ENCODE measurements around the gene CAMK1D. TPM values are rescaled to one million over a fixed set of nuclear protein-coding genes. Genes with fewer than 3 reads are reported as not detected.

CAMK1D gene
- total RNA-seq, 2 experiments from 2014 or later: 28.8 to 35.3 TPM

DNA sequence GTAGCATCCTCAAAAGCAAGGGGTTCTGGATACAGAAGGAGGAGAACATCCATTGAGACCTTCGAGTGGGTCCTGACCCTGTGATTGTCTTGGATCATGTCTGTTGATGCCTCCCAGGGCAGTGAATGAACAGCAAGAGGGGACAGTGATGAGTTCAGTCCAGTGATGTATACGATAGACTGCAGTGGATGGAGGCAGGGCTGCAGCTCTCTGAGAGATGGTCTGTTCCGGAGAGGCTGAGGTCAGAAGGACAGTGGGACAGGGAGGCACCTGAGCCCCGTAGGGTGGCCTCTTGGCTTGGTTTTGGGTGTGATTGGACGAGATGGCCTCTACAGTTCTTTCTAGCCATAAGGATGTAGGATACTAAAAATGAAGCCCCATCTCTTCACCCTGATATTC lies 280.4 kb downstream of the CAMK1D start:
- H3K27me3 ChIP-seq (ENCODE audit: control insufficient read depth in 1 of 2, insufficient read depth in 2 of 2, low read length in 2 of 2): no peaks in the 10 kb centered on the region
- intact Hi-C loops (cut with DNase I, micrococcal nuclease): no loop called here
- H3K27ac ChIP-seq (ENCODE audit: low read depth in 1 of 2, low read length in 2 of 2): no peak overlapping the region
- Mint-ChIP-seq H3K36me3 (ENCODE audit: low read depth) (no peaks in the 10 kb centered on the region), H3K27me3 (no peaks in the 10 kb centered on the region), H3K4me1 (ENCODE audit: low read depth) (peaks cover 47% of the 10 kb centered on the region), H3K4me3 (no peak overlapping the region), H3K9me3 (no peaks in the 10 kb centered on the region), H3K27ac (peak overlapping the region; percentile 21)
- no peak overlapping the region for H3K4me3 ChIP-seq (ENCODE audit: low read length)
- no peaks in the 10 kb centered on the region for H3K9me3 ChIP-seq (ENCODE audit: control insufficient read depth in 1 of 2, insufficient read depth in 1 of 2, low read length in 2 of 2)
- peaks cover 8% of the 10 kb centered on the region for H3K4me1 ChIP-seq (ENCODE audit: insufficient read depth, low read length)
- TF ChIP-seq, protein P1, sequence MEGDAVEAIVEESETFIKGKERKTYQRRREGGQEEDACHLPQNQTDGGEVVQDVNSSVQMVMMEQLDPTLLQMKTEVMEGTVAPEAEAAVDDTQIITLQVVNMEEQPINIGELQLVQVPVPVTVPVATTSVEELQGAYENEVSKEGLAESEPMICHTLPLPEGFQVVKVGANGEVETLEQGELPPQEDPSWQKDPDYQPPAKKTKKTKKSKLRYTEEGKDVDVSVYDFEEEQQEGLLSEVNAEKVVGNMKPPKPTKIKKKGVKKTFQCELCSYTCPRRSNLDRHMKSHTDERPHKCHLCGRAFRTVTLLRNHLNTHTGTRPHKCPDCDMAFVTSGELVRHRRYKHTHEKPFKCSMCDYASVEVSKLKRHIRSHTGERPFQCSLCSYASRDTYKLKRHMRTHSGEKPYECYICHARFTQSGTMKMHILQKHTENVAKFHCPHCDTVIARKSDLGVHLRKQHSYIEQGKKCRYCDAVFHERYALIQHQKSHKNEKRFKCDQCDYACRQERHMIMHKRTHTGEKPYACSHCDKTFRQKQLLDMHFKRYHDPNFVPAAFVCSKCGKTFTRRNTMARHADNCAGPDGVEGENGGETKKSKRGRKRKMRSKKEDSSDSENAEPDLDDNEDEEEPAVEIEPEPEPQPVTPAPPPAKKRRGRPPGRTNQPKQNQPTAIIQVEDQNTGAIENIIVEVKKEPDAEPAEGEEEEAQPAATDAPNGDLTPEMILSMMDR (IDR thresholded peaks at IDR 0.05): no peak
- CTCF ChIA-PET: no interaction called here
- ATAC-seq (ENCODE audit: poor library complexity) (no peak), DNase-seq (no peak)
- POLR2A ChIA-PET: interaction anchor here (1.0 kb wide), 1 partner anchor 280 kb away, joined by 3 read pairs; no protein-coding TSS in a partner anchor
- H3K36me3 ChIP-seq (ENCODE audit: insufficient read depth, low read length): no peaks in the 10 kb centered on the region

DNA sequence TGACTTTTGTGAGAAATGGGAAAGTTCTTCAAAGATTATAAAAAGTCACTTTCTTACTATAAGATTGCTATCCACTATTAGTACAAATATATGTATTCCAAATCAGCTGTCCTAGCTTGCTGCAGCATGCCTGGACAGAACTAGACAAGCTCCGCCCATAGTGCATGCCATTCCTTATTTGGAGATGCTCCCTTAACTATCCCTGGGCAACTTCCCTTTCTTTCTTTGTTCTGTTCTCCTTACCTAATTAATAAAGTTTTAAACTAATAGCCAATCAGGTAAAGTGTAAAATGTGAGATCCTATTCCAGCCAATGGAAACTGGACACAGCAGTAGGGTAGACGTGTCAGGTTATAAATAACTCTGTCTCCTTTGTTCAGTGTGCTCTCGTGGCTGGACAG lies 281.9 kb downstream of the CAMK1D start:
- TF ChIP-seq, protein P1 (IDR thresholded peaks at IDR 0.05): no peak
- no peak for DNase-seq
- Histone ChIP-seq H3K4me3 (ENCODE audit: low read length) (no peak overlapping the region), H3K9me3 (ENCODE audit: control insufficient read depth in 1 of 2, insufficient read depth in 1 of 2, low read length in 2 of 2) (no peaks in the 10 kb centered on the region), H3K36me3 (ENCODE audit: insufficient read depth, low read length) (no peaks in the 10 kb centered on the region), H3K27me3 (ENCODE audit: control insufficient read depth in 1 of 2, insufficient read depth in 2 of 2, low read length in 2 of 2) (no peaks in the 10 kb centered on the region), H3K27ac (ENCODE audit: low read depth in 1 of 2, low read length in 2 of 2) (no peak overlapping the region), H3K4me1 (ENCODE audit: insufficient read depth, low read length) (peaks cover 16% of the 10 kb centered on the region)
- H3K27me3 Mint-ChIP-seq: no peaks in the 10 kb centered on the region
- H3K9me3 Mint-ChIP-seq: no peaks in the 10 kb centered on the region
- ATAC-seq (ENCODE audit: poor library complexity): no peak
- ChIA-PET POLR2A (no interaction called here), CTCF (no interaction called here)
- peaks cover 57% of the 10 kb centered on the region for H3K4me1 Mint-ChIP-seq (ENCODE audit: low read depth)
- no peaks in the 10 kb centered on the region for H3K36me3 Mint-ChIP-seq (ENCODE audit: low read depth)
- intact Hi-C loops (cut with DNase I, micrococcal nuclease): no loop called here
- no peak overlapping the region for H3K4me3 Mint-ChIP-seq
- H3K27ac Mint-ChIP-seq: peak overlapping the region; percentile 58

DNA sequence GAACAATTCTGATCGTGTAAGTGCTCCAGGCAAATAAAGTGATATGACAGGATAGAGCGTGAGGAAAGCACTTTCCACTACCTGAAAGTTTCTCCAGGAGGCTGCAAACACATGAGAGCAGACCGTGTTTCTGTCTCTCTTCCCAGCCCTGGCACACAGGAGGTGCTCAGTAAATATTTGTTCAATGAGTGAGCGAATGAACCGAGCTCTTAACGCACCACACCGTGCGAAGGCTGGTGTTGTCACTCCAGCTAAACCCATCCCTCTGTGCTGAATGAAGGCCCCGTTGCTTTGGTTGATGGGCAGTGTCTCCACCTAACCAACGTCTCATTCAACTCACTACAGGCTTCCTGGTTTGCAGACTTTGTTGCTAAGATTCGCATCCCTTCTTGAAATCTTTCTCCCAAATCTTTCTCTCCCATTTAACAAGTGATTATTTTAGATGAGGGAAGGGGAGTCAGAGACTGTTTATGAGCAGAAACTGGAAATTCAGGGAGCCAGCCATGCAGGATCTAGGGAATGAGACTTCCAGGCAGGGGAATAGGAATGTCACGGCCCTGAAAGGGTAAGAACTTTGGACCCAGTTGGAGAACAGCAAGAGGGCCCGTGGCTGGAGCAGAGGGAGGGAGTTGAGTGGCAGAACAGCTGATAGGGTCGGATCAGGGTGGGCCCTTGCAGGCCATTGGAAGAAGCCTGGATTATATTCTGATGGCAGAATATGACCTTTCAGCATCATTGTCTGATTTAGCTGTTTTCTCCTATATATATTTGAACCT lies 282.6 kb downstream of the CAMK1D start:
- intact Hi-C loops (cut with DNase I, micrococcal nuclease): no loop called here
- ATAC-seq (ENCODE audit: poor library complexity): no peak
- POLR2A ChIA-PET: no interaction called here
- Mint-ChIP-seq H3K27ac (peak overlapping the region; percentile 58), H3K36me3 (ENCODE audit: low read depth) (no peaks in the 10 kb centered on the region), H3K4me1 (ENCODE audit: low read depth) (peaks cover 63% of the 10 kb centered on the region), H3K27me3 (no peaks in the 10 kb centered on the region), H3K4me3 (no peak overlapping the region), H3K9me3 (no peaks in the 10 kb centered on the region)
- CTCF ChIA-PET: no interaction called here
- Histone ChIP-seq H3K4me1 (ENCODE audit: insufficient read depth, low read length) (peaks cover 16% of the 10 kb centered on the region), H3K27me3 (ENCODE audit: control insufficient read depth in 1 of 2, insufficient read depth in 2 of 2, low read length in 2 of 2) (no peaks in the 10 kb centered on the region), H3K4me3 (ENCODE audit: low read length) (no peak overlapping the region), H3K9me3 (ENCODE audit: control insufficient read depth in 1 of 2, insufficient read depth in 1 of 2, low read length in 2 of 2) (no peaks in the 10 kb centered on the region), H3K36me3 (ENCODE audit: insufficient read depth, low read length) (no peaks in the 10 kb centered on the region), H3K27ac (ENCODE audit: low read depth in 1 of 2, low read length in 2 of 2) (no peak overlapping the region)
- TF ChIP-seq, protein P1 (IDR thresholded peaks at IDR 0.05): no peak
- no peak for DNase-seq

All from CD4-positive, alpha-beta T cell (primary cell).